Gastrocnemius medialis (tissue), 4 donors: ENCODE data around the gene MIPEP.

Experiments
- CTCF ChIP-seq, 5 experiments: fragments of 450-650 bp in 3 of 5; fragments of 200-600 bp in 2 of 5; sonication (generic) in 2 of 5; IDR thresholded peaks in 4 of 5; conservative IDR thresholded peaks in 1 of 5; 1 replicate in 4 of 5; 2 replicates in 1 of 5; pipeline ENCODE4 v1.5.1; 2016 to 2019; ENCODE audit warnings: antibody characterized with exemption in 5 of 5, mild to moderate bottlenecking in 3 of 5, moderate library complexity in 3 of 5
- POLR2A ChIP-seq, 2 donors: fragments of 450-650 bp; IDR thresholded peaks; one replicate each; pipeline ENCODE4 v1.6.1; 2017; ENCODE audit warnings: antibody characterized with exemption in 2 of 2, mild to moderate bottlenecking in 2 of 2, moderate library complexity in 2 of 2

- TF ChIP-seq CTCF (IDR thresholded peaks at IDR 0.05 in 4 of 5, conservative IDR thresholded peaks at IDR 0.05 in 1 of 5) (no peak), POLR2A (IDR thresholded peaks at IDR 0.05) (no peak)
These were observed 130.2 kb downstream of the MIPEP start for GRCh38 chr13:23758798-23759527.
